GM06990 (cell line): ENCODE measurements around the gene SCAMP2.

Experiments used
- DNase-seq: peaks from one replicate; pipeline ENCODE4 v3.0.0-alpha.2; 2011; ENCODE audit not compliant: insufficient read length; ENCODE audit errors: extremely low read depth
- H3K27me3 ChIP-seq: replicated peaks from 2 replicates; pipeline ENCODE4 v1.6.0; 2011; ENCODE audit warnings: low read length; ENCODE audit not compliant: control insufficient read depth, insufficient read depth
- H3K36me3 ChIP-seq: 2 replicates; pipeline ENCODE4 v1.5.1; 2011; ENCODE audit warnings: low read length; ENCODE audit not compliant: control insufficient read depth, insufficient read depth
- H3K4me3 ChIP-seq: replicated peaks from 2 replicates; pipeline ENCODE4 v1.5.1; 2011; ENCODE audit warnings: low read depth, mild to moderate bottlenecking, control low read depth, low read length
- TF ChIP-seq, protein P1 (sequence below): IDR thresholded peaks from 2 replicates; pipeline ENCODE4 v1.5.1; 2011; ENCODE audit warnings: low read length, control low read depth, mild to moderate bottlenecking, inconsistent platforms; ENCODE audit not compliant: insufficient read depth, poor library complexity, severe bottlenecking

The SCAMP2 gene

DNA sequence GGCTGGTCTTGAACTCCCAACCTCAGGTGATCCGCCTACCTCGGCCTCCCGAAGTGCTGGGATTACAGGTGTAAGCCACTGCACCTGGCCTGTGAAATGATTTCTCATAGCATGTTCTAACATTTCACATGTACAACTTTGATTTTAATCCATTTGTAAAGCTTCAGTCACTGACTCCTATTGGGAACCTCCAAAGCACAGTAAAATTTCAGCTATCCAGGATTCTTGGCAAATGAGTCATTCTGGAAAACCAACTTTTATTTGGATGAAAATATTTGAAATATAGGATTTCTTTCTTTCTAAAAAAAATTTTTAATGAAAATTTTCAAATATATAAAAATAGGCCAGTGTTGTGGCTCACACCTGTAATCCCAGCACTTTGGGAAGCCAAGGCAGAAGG, 63.2 kb downstream of the SCAMP2 start:
- Histone ChIP-seq H3K4me3 (no peak overlapping the region), H3K27me3 (no peaks in the 10 kb centered on the region), H3K36me3 (peaks cover under 1% of the 10 kb centered on the region; the same call in 1 of the 2 replicates)
- TF ChIP-seq, protein P1, sequence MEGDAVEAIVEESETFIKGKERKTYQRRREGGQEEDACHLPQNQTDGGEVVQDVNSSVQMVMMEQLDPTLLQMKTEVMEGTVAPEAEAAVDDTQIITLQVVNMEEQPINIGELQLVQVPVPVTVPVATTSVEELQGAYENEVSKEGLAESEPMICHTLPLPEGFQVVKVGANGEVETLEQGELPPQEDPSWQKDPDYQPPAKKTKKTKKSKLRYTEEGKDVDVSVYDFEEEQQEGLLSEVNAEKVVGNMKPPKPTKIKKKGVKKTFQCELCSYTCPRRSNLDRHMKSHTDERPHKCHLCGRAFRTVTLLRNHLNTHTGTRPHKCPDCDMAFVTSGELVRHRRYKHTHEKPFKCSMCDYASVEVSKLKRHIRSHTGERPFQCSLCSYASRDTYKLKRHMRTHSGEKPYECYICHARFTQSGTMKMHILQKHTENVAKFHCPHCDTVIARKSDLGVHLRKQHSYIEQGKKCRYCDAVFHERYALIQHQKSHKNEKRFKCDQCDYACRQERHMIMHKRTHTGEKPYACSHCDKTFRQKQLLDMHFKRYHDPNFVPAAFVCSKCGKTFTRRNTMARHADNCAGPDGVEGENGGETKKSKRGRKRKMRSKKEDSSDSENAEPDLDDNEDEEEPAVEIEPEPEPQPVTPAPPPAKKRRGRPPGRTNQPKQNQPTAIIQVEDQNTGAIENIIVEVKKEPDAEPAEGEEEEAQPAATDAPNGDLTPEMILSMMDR, result no peak
- DNase-seq, result no peak

GRCh38 chr15:74809242-74809641, 63.9 kb downstream of the SCAMP2 start:
- DNase-seq, result no peak
- TF ChIP-seq, protein P1, result no peak
- peaks cover 6% of the 10 kb centered on the region for H3K36me3 ChIP-seq
- H3K27me3 ChIP-seq, result no peaks in the 10 kb centered on the region
- no peak overlapping the region for H3K4me3 ChIP-seq

- H3K27me3 ChIP-seq, result no peaks in the 10 kb centered on the region
- peaks cover 8% of the 10 kb centered on the region for H3K36me3 ChIP-seq
- no peak for DNase-seq
- TF ChIP-seq, protein P1, result no peak
- no peak overlapping the region for H3K4me3 ChIP-seq
Measured at GRCh38 chr15:74808840-74809229, 64.3 kb downstream of the SCAMP2 start.

GRCh38 chr15:74808078-74808839, 64.9 kb downstream of the SCAMP2 start:
- DNase-seq, result no peak

DNA sequence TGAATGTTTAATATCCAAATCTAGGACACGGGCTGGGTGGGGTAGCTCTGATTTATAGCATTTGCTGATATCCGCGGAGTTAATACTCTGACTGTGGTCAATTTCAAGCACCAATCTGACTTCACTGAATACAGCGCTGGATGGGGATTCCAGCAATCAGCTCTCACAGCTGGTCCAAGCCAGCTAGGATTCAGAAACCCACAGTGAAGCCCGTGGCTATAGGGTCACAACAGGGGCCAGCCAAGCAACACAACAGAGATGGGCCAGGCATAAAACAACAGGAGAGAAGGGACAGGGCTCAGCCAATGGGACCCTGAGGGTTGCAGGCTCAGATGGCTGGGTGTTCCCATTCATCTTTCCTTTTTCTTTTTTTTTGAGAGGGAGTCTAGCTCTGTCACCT, 65.9 kb downstream of the SCAMP2 start:
- Histone ChIP-seq H3K27me3 (no peaks in the 10 kb centered on the region), H3K4me3 (no peak overlapping the region), H3K36me3 (peaks cover 22% of the 10 kb centered on the region)
- TF ChIP-seq, protein P1, result no peak
- DNase-seq, result no peak

More at GRCh38 chr15:74808078-74808839, 64.9 kb downstream of the SCAMP2 start:
- no peaks in the 10 kb centered on the region for H3K27me3 ChIP-seq
- no peak overlapping the region for H3K4me3 ChIP-seq
- TF ChIP-seq, protein P1, result no peak
- peaks cover 14% of the 10 kb centered on the region for H3K36me3 ChIP-seq
